ENCODE data around the gene SOX5.
A peak's percentile ranks its signal among the peaks of the same experiment; 100 is the strongest.

SOX5 gene

DNA sequence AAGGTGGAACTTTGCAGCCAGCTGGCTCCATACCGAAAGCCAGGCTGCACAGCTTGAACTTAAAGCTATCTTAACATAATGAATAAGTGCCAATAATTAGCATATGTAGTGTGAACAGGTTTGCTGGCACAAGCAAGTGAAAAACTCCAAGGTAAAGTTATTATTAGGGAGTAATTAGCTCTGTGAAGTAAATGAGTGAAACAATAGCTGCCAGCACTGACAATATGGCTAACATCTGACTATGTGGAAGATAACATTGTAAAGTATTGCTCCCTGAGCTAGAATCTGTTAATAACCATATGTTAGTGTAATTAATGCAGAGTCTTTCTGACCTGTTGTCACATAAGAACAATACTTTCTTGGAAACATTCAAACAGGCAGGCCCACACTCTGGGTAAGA lies 246.4 kb downstream of the SOX5 start:
- Mint-ChIP-seq H3K36me3 (no peaks in the 10 kb centered on the region), H3K9me3 (no peaks in the 10 kb centered on the region), H3K4me3 (no peak overlapping the region), H3K27ac (no peak overlapping the region), H3K27me3 (no peaks in the 10 kb centered on the region), H3K4me1 (peaks cover 4% of the 10 kb centered on the region)
- DNase-seq (ENCODE audit: low spot score in 2 of 2) = no peak
- ATAC-seq (ENCODE audit: low read depth) = no peak

DNA sequence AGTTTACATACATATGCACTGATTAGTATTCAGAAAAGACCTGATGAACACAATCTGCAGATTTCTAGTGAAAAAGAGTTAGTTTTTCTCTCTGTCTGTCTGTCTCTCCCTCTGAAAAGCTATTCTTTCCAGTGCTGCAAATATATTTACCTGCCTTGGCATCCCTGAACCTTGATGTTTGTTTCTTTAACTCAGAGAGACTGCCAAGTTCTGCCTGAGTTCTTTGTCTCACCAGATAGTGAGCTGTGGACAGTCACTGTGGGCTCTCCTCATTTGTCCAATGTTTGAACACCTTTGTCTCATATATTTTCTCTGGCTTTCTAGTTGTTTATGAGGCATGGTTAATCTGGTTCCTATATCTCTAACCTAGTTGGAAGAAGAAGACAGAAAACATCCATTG lies 250.4 kb downstream of the SOX5 start:
- H3K36me3 Mint-ChIP-seq = no peaks in the 10 kb centered on the region
- peaks cover 1% of the 10 kb centered on the region for H3K9me3 Mint-ChIP-seq
- DNase-seq (ENCODE audit: low spot score in 2 of 2) (no peak), ATAC-seq (ENCODE audit: low read depth) (no peak)
- no peak overlapping the region for H3K4me3 Mint-ChIP-seq
- no peaks in the 10 kb centered on the region for H3K27me3 Mint-ChIP-seq
- H3K4me1 Mint-ChIP-seq = peaks cover 4% of the 10 kb centered on the region
- no peak overlapping the region for H3K27ac Mint-ChIP-seq

DNA sequence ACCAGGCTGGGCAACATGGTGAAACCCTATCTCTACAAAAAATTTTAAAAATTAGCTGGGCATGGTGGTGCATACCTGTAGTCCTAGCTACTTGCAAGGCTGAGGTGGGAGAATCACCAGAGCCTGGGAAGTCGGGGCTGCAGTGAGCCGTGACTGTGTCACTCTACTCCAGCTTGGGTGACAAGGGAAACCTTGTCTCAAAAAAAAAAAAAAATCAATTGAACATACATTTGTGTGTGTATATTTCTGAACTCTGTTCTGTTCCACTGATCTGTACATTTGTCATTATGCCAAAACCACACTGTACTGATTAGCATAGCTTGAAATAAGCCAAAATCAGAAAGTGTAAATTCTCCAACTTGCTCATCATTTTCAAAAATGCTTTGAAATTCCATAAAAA lies 254.6 kb downstream of the SOX5 start:
- Mint-ChIP-seq H3K36me3 (no peaks in the 10 kb centered on the region), H3K27ac (no peak overlapping the region)
- no peak for ATAC-seq (ENCODE audit: low read depth)

DNA sequence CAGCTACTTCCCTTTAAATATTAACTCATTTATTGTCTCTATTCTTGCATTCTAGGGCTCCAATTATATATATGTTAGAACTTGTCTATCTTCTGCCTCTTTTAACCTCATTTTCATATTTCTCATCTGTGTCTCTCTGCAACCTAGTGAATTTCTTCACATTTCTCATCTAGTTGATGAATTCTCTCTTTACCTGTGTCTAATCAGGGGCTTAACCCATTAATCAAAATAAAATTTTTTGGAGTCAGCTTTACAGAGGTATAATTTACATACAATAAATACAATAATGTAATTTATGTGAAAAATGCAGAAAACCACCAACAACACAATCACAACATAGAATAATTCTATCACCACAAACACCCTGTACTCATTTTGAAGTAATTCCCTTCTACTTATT lies 255.2 kb downstream of the SOX5 start:
- no peaks in the 10 kb centered on the region for H3K27me3 Mint-ChIP-seq
- no peaks in the 10 kb centered on the region for H3K36me3 Mint-ChIP-seq
- H3K4me1 Mint-ChIP-seq = no peaks in the 10 kb centered on the region
- ATAC-seq (ENCODE audit: low read depth) = no peak
- H3K27ac Mint-ChIP-seq = no peak overlapping the region
- H3K9me3 Mint-ChIP-seq = peaks cover 1% of the 10 kb centered on the region
- DNase-seq (ENCODE audit: low spot score in 2 of 2) = no peak
- no peak overlapping the region for H3K4me3 Mint-ChIP-seq

More for the DNA sequence above, 254.6 kb downstream of the SOX5 start:
- Mint-ChIP-seq H3K4me1 (no peaks in the 10 kb centered on the region), H3K9me3 (peaks cover 1% of the 10 kb centered on the region), H3K4me3 (no peak overlapping the region), H3K27me3 (no peaks in the 10 kb centered on the region)
- no peak for DNase-seq (ENCODE audit: low spot score in 2 of 2)

DNA sequence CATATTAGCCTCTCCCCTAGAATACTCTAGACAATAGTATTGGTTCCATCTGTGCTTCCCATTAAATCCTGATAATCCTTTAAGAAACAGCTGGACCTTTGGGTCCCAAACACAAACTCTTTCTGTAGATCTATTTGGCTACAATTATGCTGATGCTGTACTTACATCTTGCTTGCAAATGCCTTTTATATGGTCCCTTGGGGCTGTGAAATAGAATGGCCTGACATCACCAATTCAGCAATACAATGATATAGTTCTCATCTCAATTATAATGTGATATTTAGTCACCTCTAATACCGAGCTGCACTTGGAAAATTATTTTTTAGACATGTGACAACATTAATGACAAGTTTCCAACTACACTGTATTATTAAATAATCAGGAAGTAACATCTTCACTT lies 261.5 kb downstream of the SOX5 start:
- no peaks in the 10 kb centered on the region for H3K27me3 Mint-ChIP-seq
- H3K9me3 Mint-ChIP-seq = no peaks in the 10 kb centered on the region
- H3K27ac Mint-ChIP-seq = no peak overlapping the region
- DNase-seq (ENCODE audit: low spot score in 2 of 2) (no peak), ATAC-seq (ENCODE audit: low read depth) (no peak)
- H3K36me3 Mint-ChIP-seq = no peaks in the 10 kb centered on the region
- H3K4me3 Mint-ChIP-seq = no peak overlapping the region
- peaks cover 8% of the 10 kb centered on the region for H3K4me1 Mint-ChIP-seq

DNA sequence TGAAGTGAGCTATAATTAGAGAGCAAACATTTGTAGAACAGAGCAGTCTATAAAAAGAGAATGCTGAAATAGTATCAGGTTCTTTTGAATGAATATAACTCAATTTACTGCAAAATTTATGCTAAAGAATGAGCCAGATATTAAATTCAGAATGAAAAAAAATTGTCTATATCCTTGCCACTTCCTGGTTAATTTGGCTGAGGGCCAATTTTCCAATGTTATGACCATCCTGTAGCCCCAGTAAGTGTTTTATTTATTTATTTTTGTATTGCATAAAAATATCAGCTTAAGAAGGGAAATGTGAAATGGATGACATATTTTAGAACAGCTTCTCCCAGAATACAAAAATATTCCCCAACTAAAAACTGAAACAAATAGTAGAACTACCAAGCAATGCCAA lies 263.4 kb downstream of the SOX5 start:
- ATAC-seq (ENCODE audit: low read depth) = no peak
- H3K27me3 Mint-ChIP-seq = no peaks in the 10 kb centered on the region
- no peaks in the 10 kb centered on the region for H3K9me3 Mint-ChIP-seq
- DNase-seq (ENCODE audit: low spot score in 2 of 2) = no peak
- no peaks in the 10 kb centered on the region for H3K36me3 Mint-ChIP-seq
- no peak overlapping the region for H3K27ac Mint-ChIP-seq
- H3K4me1 Mint-ChIP-seq = peaks cover 8% of the 10 kb centered on the region
- no peak overlapping the region for H3K4me3 Mint-ChIP-seq

DNA sequence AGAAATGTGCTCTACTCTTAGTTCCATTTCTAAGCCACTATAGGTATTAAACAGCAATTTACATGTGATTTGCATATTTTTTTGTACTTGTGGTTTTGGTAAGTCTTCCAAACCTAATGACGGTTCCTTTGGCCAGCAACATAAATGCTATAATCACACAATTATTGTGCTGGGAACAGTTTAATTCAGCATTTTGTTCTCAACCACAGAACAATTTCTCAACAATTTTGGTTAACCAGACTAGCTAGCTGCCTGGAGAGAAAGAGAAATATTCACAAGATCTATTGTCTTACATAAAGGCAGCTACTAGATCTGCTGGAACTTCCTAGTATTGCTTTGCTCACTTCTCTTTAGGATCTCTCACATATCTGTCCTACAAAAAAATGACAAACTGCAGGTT lies 265.3 kb downstream of the SOX5 start:
- Mint-ChIP-seq H3K27ac (peak overlapping the region; percentile 30), H3K27me3 (no peaks in the 10 kb centered on the region), H3K36me3 (peaks cover 4% of the 10 kb centered on the region), H3K9me3 (peaks cover 4% of the 10 kb centered on the region), H3K4me1 (peaks cover 8% of the 10 kb centered on the region), H3K4me3 (no peak overlapping the region)
- no peak for ATAC-seq (ENCODE audit: low read depth)
- no peak for DNase-seq (ENCODE audit: low spot score in 2 of 2)

DNA sequence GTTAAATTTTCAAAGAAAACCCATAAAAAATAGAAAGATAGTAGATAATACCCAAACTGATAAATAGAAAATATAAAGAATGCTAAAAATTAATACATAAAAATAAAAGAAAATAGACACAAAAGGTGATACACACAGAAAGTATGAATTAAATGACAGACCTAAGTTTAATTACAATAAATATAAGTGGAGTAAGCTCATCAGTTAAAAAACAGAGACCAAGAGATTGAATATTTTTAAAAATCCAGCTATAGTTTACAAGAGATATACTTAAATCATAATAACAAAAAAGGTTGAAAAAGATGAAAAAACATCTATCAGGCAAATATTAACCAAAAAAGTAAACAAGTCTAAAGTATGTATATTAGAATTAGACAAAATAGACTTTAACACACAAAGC lies 268.2 kb downstream of the SOX5 start:
- DNase-seq (ENCODE audit: low spot score in 2 of 2) (no peak), ATAC-seq (ENCODE audit: low read depth) (no peak)
- Mint-ChIP-seq H3K4me1 (peaks cover 8% of the 10 kb centered on the region), H3K36me3 (peaks cover 4% of the 10 kb centered on the region), H3K27ac (no peak overlapping the region), H3K9me3 (peaks cover 4% of the 10 kb centered on the region), H3K4me3 (no peak overlapping the region), H3K27me3 (no peaks in the 10 kb centered on the region)

DNA sequence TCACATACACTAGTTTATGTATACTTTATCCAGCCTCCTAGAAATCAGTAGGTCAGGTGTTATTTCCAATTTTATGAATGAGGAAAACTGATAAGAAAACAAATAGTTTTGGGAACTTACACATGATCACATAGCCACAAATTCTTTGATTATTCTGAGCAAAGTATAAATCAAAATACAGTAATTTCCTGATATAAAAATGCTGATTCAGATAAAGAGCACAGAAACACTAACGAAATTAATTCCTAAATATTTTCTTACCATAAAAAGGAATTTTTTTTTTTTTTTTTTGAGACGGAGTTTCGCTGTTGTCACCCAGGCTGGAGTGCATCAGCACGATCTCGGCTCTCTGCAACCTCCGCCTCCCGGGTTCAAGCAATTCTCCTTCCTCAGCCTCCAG lies 275.4 kb downstream of the SOX5 start:
- ATAC-seq (ENCODE audit: low read depth) (no peak), DNase-seq (ENCODE audit: low spot score in 2 of 2) (no peak)
- Mint-ChIP-seq H3K27ac (no peak overlapping the region), H3K27me3 (no peaks in the 10 kb centered on the region), H3K36me3 (no peaks in the 10 kb centered on the region), H3K4me3 (no peak overlapping the region), H3K4me1 (no peaks in the 10 kb centered on the region), H3K9me3 (no peaks in the 10 kb centered on the region)

DNA sequence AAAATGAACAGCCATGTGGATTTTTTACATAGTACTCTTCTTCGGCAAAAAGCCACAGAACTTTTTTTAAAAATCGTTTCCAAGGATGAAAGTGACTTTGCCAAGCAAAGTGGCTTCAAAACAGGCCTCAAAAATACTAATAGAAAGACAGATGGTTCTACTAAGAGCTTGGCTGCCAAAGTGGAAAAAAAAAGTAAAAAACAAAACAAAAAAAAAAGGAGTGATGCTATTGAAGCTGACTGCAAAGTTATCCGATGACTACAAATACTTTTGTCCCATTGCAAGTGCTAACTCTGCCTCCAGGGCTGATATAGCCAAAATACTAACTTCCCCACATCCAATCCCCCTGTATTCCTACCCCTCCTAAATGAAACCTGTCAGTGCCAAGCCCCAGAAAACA lies 277.6 kb downstream of the SOX5 start:
- Mint-ChIP-seq H3K27ac (peak overlapping the region; percentile 15), H3K4me1 (no peaks in the 10 kb centered on the region), H3K4me3 (no peak overlapping the region), H3K27me3 (no peaks in the 10 kb centered on the region), H3K36me3 (no peaks in the 10 kb centered on the region), H3K9me3 (no peaks in the 10 kb centered on the region)
- ATAC-seq (ENCODE audit: low read depth) (no peak), DNase-seq (ENCODE audit: low spot score in 2 of 2) (no peak)

DNA sequence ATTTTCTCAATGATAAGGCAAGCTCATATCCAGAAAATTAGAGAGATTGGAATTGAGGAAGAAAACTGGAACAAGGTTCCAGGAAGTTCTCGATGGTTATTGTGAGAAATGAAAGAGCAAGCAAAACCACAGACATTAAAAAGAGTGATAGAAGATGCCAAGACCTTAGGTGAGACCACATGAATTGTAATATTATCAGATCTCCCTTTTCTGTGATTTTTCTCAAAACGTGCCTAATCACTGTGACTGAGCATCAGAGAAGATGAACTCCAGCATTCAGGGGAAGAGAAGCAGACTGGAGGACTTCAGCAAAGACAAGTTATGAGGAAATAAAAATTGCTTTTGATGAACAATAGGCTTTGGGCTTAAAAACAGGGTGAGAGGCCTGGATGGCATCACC lies 278.8 kb downstream of the SOX5 start:
- ATAC-seq (ENCODE audit: low read depth) (no peak), DNase-seq (ENCODE audit: low spot score in 2 of 2) (no peak)
- H3K36me3 Mint-ChIP-seq = no peaks in the 10 kb centered on the region
- no peak overlapping the region for H3K4me3 Mint-ChIP-seq
- no peaks in the 10 kb centered on the region for H3K9me3 Mint-ChIP-seq
- no peaks in the 10 kb centered on the region for H3K27me3 Mint-ChIP-seq
- no peak overlapping the region for H3K27ac Mint-ChIP-seq
- H3K4me1 Mint-ChIP-seq = no peaks in the 10 kb centered on the region

DNA sequence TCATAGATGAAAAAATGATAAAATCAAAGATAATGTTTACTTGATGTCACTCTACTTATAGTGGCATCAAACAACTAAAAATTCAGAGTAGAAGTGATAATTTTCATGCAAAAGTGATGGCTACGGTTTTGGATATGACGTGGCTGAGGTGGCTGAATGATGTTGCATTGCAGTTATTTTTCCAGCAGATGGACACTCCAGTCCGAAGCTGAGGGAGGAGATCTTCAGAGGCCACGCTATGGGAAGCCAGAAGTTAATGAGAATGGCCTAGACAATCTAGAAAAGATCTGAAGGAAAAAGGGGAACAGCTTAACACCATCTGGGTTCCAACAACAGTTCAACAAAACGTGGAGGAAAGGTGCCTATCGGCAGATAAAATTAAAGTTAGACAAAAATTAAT lies 279.8 kb downstream of the SOX5 start:
- Mint-ChIP-seq H3K27me3 (no peaks in the 10 kb centered on the region), H3K4me1 (no peaks in the 10 kb centered on the region), H3K27ac (no peak overlapping the region), H3K9me3 (no peaks in the 10 kb centered on the region), H3K36me3 (no peaks in the 10 kb centered on the region), H3K4me3 (no peak overlapping the region)
- DNase-seq (ENCODE audit: low spot score in 2 of 2) (no peak), ATAC-seq (ENCODE audit: low read depth) (no peak)

DNA sequence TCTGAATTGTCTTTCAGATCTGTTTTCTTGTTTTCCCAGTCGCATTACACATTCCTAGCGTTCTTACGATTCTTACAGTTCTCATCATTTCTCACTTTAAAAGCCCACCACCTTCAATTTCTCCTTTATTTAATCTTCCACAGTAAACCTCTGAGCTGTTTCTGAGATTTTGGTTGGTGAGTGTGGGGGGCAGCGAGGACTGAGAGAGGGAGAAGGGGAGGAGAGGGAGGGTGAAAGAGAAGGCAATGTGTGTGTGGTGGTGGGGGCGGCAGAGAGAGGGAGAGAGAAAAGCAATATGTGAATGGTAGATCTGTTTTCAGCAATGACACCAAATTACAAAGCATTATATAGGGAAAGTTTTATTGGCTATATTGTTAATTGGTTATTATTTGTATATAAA lies 282.6 kb downstream of the SOX5 start:
- no peaks in the 10 kb centered on the region for H3K36me3 Mint-ChIP-seq
- no peak overlapping the region for H3K4me3 Mint-ChIP-seq
- H3K27ac Mint-ChIP-seq = no peak overlapping the region
- no peaks in the 10 kb centered on the region for H3K4me1 Mint-ChIP-seq
- DNase-seq (ENCODE audit: low spot score in 2 of 2) (no peak), ATAC-seq (ENCODE audit: low read depth) (no peak)
- H3K27me3 Mint-ChIP-seq = no peaks in the 10 kb centered on the region
- H3K9me3 Mint-ChIP-seq = no peaks in the 10 kb centered on the region

DNA sequence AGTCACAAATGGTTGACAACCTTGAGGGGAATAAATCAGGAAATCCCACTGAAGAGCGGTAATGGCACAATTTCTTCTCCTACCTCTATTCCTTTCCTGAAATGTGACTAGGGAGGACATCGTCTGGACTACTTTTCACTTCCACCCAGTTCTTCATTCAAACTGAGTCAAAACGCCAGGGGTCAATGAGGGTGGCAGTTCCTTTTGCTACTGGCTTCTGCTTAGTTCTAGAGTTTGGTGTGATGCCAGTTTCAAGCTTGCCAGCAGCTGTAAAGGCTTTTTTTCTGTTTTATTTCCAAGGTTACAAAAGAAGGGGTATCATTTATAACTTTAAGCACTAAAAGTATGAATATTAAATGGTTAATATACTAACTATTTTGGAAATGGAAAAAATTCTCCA lies 286.5 kb downstream of the SOX5 start:
- H3K9me3 Mint-ChIP-seq = no peaks in the 10 kb centered on the region
- ATAC-seq (ENCODE audit: low read depth) (no peak), DNase-seq (ENCODE audit: low spot score in 2 of 2) (no peak)
- no peaks in the 10 kb centered on the region for H3K36me3 Mint-ChIP-seq
- H3K4me3 Mint-ChIP-seq = no peak overlapping the region
- H3K27me3 Mint-ChIP-seq = no peaks in the 10 kb centered on the region
- no peak overlapping the region for H3K27ac Mint-ChIP-seq
- H3K4me1 Mint-ChIP-seq = no peaks in the 10 kb centered on the region

DNA sequence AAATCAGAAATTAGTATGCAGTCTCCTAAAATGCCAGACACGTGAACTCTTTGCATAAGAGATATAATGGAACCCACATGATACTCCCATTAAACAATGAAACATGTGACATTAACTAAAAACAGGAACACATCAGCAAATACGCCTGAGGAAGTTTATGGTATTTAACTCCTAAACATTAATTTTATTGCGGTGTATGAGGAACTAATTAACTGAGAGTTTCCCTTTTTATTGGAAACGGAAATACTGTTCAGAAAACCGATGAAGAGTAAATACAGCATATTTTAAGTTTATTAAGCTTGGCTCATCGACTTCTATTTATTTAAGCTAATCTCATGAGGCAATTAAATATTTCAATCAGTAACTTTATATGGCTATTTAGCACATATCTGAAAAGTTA lies 290.3 kb downstream of the SOX5 start:
- no peaks in the 10 kb centered on the region for H3K9me3 Mint-ChIP-seq
- H3K27ac Mint-ChIP-seq = no peak overlapping the region
- no peaks in the 10 kb centered on the region for H3K27me3 Mint-ChIP-seq
- H3K36me3 Mint-ChIP-seq = no peaks in the 10 kb centered on the region
- H3K4me3 Mint-ChIP-seq = no peak overlapping the region
- no peaks in the 10 kb centered on the region for H3K4me1 Mint-ChIP-seq
- DNase-seq (ENCODE audit: low spot score in 2 of 2) (no peak), ATAC-seq (ENCODE audit: low read depth) (no peak)

DNA sequence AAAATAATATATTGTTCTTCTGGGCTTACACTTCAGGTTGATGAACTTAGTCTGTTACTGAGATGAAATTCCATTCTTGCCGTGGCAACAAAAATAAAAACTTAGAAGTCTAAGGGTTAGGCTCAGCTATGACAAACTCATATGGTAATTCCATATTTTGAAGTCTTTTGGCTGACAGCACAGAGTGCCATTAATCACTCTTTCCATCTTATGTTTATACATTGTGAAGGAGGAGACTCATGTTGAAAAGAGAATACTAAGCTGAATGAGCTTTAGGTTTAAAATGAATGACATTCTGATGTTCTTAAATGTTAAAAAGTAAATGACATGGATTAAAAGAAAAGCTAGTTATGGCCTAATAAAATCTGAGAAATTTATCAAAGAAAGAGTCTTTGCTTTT lies 291.9 kb downstream of the SOX5 start:
- Mint-ChIP-seq H3K36me3 (no peaks in the 10 kb centered on the region), H3K9me3 (no peaks in the 10 kb centered on the region), H3K27ac (no peak overlapping the region), H3K27me3 (no peaks in the 10 kb centered on the region), H3K4me1 (no peaks in the 10 kb centered on the region), H3K4me3 (no peak overlapping the region)
- ATAC-seq (ENCODE audit: low read depth) (no peak), DNase-seq (ENCODE audit: low spot score in 2 of 2) (no peak)

Measured in memory B cell (primary cell).